B cell (primary cell): ENCODE data around the gene ATXN1.

Experiments
- CTCF ChIP-seq: fragments of 200-600 bp; IDR thresholded peaks from one replicate; pipeline ENCODE4 v1.8.0; 2022; ENCODE audit warnings: antibody characterized with exemption, mild to moderate bottlenecking
- EZH2 ChIP-seq: IDR thresholded peaks from 2 replicates; pipeline ENCODE4 v1.6.1; 2012; ENCODE audit warnings: borderline replicate concordance, low read depth, mild to moderate bottlenecking, moderate library complexity, low read length; ENCODE audit not compliant: insufficient read depth, poor library complexity, severe bottlenecking

GRCh38 chr6:16800341-16800740 is 39.1 kb upstream of the ATXN1 start:
- TF ChIP-seq CTCF, result no peak
- no peak for TF ChIP-seq EZH2
